CD14-positive monocyte (primary cell): Measurements from ENCODE around the gene CEP83. TPM values are rescaled to one million over a fixed set of nuclear protein-coding genes. Genes with fewer than 3 reads are reported as not detected.

Experiments used
- DNase-seq, 3 donors: peaks; one replicate each; pipeline ENCODE4 v3.0.0-alpha.2; 2011 to 2022
- H2AFZ ChIP-seq: 2 replicates; pipeline ENCODE4 v1.6.0; 2012; ENCODE audit warnings: mild to moderate bottlenecking, low read depth, low read length, inconsistent platforms; ENCODE audit not compliant: insufficient read depth, poor library complexity, severe bottlenecking
- H3K27ac ChIP-seq, 2 donors: 1 replicate in 1 of 2; 2 replicates in 1 of 2; pipeline ENCODE4 v1.5.1; 2012 to 2013; ENCODE audit warnings: low read length in 2 of 2, control low read depth in 1 of 2, inconsistent platforms in 1 of 2, low read depth in 1 of 2, mild to moderate bottlenecking in 1 of 2
- H3K27me3 ChIP-seq, 2 donors: one replicate each; pipeline versions ENCODE4 v1.6.0 to v1.6.1; 2011 to 2013; ENCODE audit warnings: low read length in 2 of 2; ENCODE audit not compliant: control insufficient read depth in 2 of 2, insufficient read depth in 2 of 2
- H3K36me3 ChIP-seq, 2 donors: replicated peaks in 1 of 2; 1 replicate in 1 of 2; 2 replicates in 1 of 2; pipeline versions ENCODE4 v1.5.1 to v1.6.1; 2012 to 2013; ENCODE audit warnings: low read length in 2 of 2, control low read depth in 1 of 2, inconsistent platforms in 1 of 2, mild to moderate bottlenecking in 1 of 2; ENCODE audit not compliant: insufficient read depth in 2 of 2, control insufficient read depth in 1 of 2
- H3K4me1 ChIP-seq, 2 donors: 1 replicate in 1 of 2; 2 replicates in 1 of 2; pipeline versions ENCODE4 v1.5.1 to v1.6.1; 2012 to 2013; ENCODE audit warnings: low read length in 2 of 2, control low read depth in 1 of 2, inconsistent platforms in 1 of 2, mild to moderate bottlenecking in 1 of 2, moderate library complexity in 1 of 2; ENCODE audit not compliant: insufficient read depth in 2 of 2, control insufficient read depth in 1 of 2
- H3K4me2 ChIP-seq: replicated peaks from 2 replicates; pipeline ENCODE3; 2012; ENCODE audit warnings: low read length, moderate library complexity, mild to moderate bottlenecking; ENCODE audit not compliant: poor library complexity, severe bottlenecking; ENCODE audit errors: extremely low read depth
- H3K4me3 ChIP-seq, 3 experiments: fragments of 200-600 bp in 1 of 3; sonication (generic) in 1 of 3; replicated peaks in 1 of 3; 1 replicate in 2 of 3; 2 replicates in 1 of 3; pipeline ENCODE4 v1.5.1; 2011 to 2013; ENCODE audit warnings: low read length in 3 of 3, mild to moderate bottlenecking in 3 of 3, control low read depth in 2 of 3, low read depth in 2 of 3, inconsistent platforms in 1 of 3, moderate library complexity in 1 of 3
- H3K79me2 ChIP-seq: 2 replicates; pipeline ENCODE4 v1.6.0; 2012; ENCODE audit warnings: mild to moderate bottlenecking, control low read depth, inconsistent platforms, low read length, moderate library complexity; ENCODE audit not compliant: insufficient read depth
- H3K9ac ChIP-seq: 2 replicates; pipeline ENCODE4 v1.6.0; 2017; ENCODE audit warnings: low read length, mild to moderate bottlenecking; ENCODE audit not compliant: insufficient read depth, poor library complexity, severe bottlenecking
- H3K9me3 ChIP-seq, 2 donors: replicated peaks in 1 of 2; 1 replicate in 1 of 2; 2 replicates in 1 of 2; pipeline versions ENCODE4 v1.5.1 to v1.6.1; 2012 to 2013; ENCODE audit warnings: low read length in 2 of 2, control low read depth in 1 of 2; ENCODE audit not compliant: control insufficient read depth in 1 of 2, insufficient read depth in 1 of 2
- H4K20me1 ChIP-seq: 2 replicates; pipeline ENCODE4 v1.6.0; 2012; ENCODE audit warnings: mild to moderate bottlenecking, low read length, control low read depth, moderate library complexity; ENCODE audit not compliant: insufficient read depth
- H3K27ac Mint-ChIP-seq, 7 donors: one replicate each; pipeline ENCODE4 v1.8.0; 2020; ENCODE audit warnings: mild to moderate bottlenecking in 7 of 7, mixed read lengths in 7 of 7, moderate library complexity in 6 of 7, inconsistent platforms in 2 of 7
- H3K27me3 Mint-ChIP-seq, 3 donors: one replicate each; pipeline ENCODE4 v1.8.0; 2021 to 2022; ENCODE audit warnings: low read depth in 3 of 3, mild to moderate bottlenecking in 3 of 3, mixed read lengths in 3 of 3, moderate library complexity in 3 of 3, inconsistent platforms in 1 of 3
- H3K36me3 Mint-ChIP-seq, 2 donors: one replicate each; pipeline ENCODE4 v1.8.0; 2020; ENCODE audit warnings: mixed read lengths in 2 of 2, inconsistent platforms in 1 of 2, mild to moderate bottlenecking in 1 of 2
- H3K4me1 Mint-ChIP-seq: one replicate; pipeline ENCODE4 v1.8.0; 2020; ENCODE audit warnings: mild to moderate bottlenecking, mixed read lengths
- H3K4me3 Mint-ChIP-seq, 2 donors: one replicate each; pipeline ENCODE4 v1.8.0; 2020; ENCODE audit warnings: mild to moderate bottlenecking in 2 of 2, mixed read lengths in 2 of 2, moderate library complexity in 1 of 2
- H3K9me3 Mint-ChIP-seq, 7 donors: one replicate each; pipeline ENCODE4 v1.8.0; 2020 to 2022; ENCODE audit warnings: mixed read lengths in 7 of 7, mild to moderate bottlenecking in 6 of 7, moderate library complexity in 6 of 7, inconsistent platforms in 2 of 7
- CTCF ChIP-seq: fragments of 200-600 bp; IDR thresholded peaks from one replicate; pipeline ENCODE4 v1.8.0; 2022; ENCODE audit warnings: antibody characterized with exemption, mild to moderate bottlenecking
- WGBS: methylation state at CpG from one replicate; pipeline ENCODE4 v1.1.5; 2013; ENCODE audit warnings: missing lambda C conversion rate; ENCODE audit not compliant: insufficient coverage; 5-methylcytosine and 5-hydroxymethylcytosine counted together
- intact Hi-C, 2 donors: fragments of 100-400 bp; cut with micrococcal nuclease; formaldehyde crosslinking; loops; one replicate each; pipeline versions ENCODE4 v1.15.0 to v1.15.1; 2023
- polyA plus RNA-seq, 3 donors: library from polyadenylated mRNA; depleted of rRNA in 1 of 3; unstranded in 2 of 3; stranded (reverse) in 1 of 3; fragments of 300-500 nt in 2 of 3; fragments of >200 nt in 1 of 3; fragmentation: Illumina TruSeq in 2 of 3; gene quantifications; 1 replicate in 2 of 3; 2 replicates in 1 of 3; pipeline ENCODE4 v1.2.3, GENCODE V29; 2012 to 2021

Gene CEP83
- polyA plus RNA-seq, 3 donors, result 0.73 to 3.1 (median 1.0) TPM

- H2AFZ ChIP-seq, result no peak overlapping the region
- peaks cover 4 to 20% of the 10 kb centered on the region in 2 donors for H3K9me3 ChIP-seq
- no peak overlapping the region for H3K27ac ChIP-seq
- Mint-ChIP-seq H3K9me3 (peaks cover 8 to 32% (median 11%) of the 10 kb centered on the region in 7 donors), H3K27ac (peak overlapping the region in 1 of 7 donors; percentile 40), H3K36me3 (peaks cover 2 to 3% of the 10 kb centered on the region in 2 donors), H3K4me1 (peaks cover 2% of the 10 kb centered on the region), H3K4me3 (no peak overlapping the region), H3K27me3 (peaks cover 0 to 2% (median 0%) of the 10 kb centered on the region in 3 donors)
- no peaks in the 10 kb centered on the region for H3K79me2 ChIP-seq
- no peak overlapping the region for H3K4me3 ChIP-seq
- 80% methylated on average over 1 of the region's 2 CpGs for WGBS
- H4K20me1 ChIP-seq, result no peaks in the 10 kb centered on the region
- H3K36me3 ChIP-seq, result no peaks in the 10 kb centered on the region
- no peaks in the 10 kb centered on the region for H3K4me1 ChIP-seq
- intact Hi-C loops, result no loop called here
- no peak overlapping the region for H3K4me2 ChIP-seq
- DNase-seq, result no peak
- no peaks in the 10 kb centered on the region for H3K27me3 ChIP-seq
- no peak overlapping the region for H3K9ac ChIP-seq
- no peak for TF ChIP-seq CTCF
These were observed 43.1 kb downstream of the CEP83 start for GRCh38 chr12:94416613-94417012.

- H3K4me3 ChIP-seq, result no peak overlapping the region
- Mint-ChIP-seq H3K4me3 (no peak overlapping the region), H3K4me1 (peaks cover 2% of the 10 kb centered on the region), H3K27me3 (peaks cover 0 to 2% (median 0%) of the 10 kb centered on the region in 3 donors), H3K27ac (no peak overlapping the region), H3K9me3 (peaks cover 6 to 24% (median 9%) of the 10 kb centered on the region in 7 donors), H3K36me3 (peaks cover 4 to 5% of the 10 kb centered on the region in 2 donors)
- no peaks in the 10 kb centered on the region for H3K36me3 ChIP-seq
- H3K9ac ChIP-seq, result no peak overlapping the region
- no peaks in the 10 kb centered on the region for H3K4me1 ChIP-seq
- H3K4me2 ChIP-seq, result no peak overlapping the region
- no peaks in the 10 kb centered on the region for H4K20me1 ChIP-seq
- no peaks in the 10 kb centered on the region for H3K79me2 ChIP-seq
- DNase-seq, result no peak
- H3K27ac ChIP-seq, result no peak overlapping the region
- peaks cover 0 to 13% of the 10 kb centered on the region in 2 donors for H3K9me3 ChIP-seq
- TF ChIP-seq CTCF, result no peak
- intact Hi-C loops, result no loop called here
- H3K27me3 ChIP-seq, result no peaks in the 10 kb centered on the region
- no peak overlapping the region for H2AFZ ChIP-seq
These were observed 44.6 kb downstream of the CEP83 start for GRCh38 chr12:94415066-94415465.
